ENCODE measurements around the gene DENND1A.

DNA sequence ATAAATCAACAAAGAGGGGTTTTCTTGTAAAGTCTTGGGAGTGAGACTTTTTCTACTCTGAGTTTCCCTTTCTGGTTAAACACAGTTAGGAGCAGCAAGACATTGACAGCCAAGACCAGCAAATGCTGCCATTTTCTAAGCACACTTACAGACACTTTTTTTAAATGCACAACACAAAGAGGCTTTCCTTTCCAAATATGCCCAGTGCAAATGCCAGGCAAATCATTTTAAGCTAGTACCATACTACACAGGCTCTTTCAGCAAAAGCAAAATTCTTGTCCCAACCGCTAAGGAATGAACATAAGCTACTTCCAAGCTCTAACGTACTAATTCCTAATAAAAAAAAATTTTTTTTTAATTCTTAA, 68.2 kb downstream of the DENND1A start:
- TF ChIP-seq, protein P1, sequence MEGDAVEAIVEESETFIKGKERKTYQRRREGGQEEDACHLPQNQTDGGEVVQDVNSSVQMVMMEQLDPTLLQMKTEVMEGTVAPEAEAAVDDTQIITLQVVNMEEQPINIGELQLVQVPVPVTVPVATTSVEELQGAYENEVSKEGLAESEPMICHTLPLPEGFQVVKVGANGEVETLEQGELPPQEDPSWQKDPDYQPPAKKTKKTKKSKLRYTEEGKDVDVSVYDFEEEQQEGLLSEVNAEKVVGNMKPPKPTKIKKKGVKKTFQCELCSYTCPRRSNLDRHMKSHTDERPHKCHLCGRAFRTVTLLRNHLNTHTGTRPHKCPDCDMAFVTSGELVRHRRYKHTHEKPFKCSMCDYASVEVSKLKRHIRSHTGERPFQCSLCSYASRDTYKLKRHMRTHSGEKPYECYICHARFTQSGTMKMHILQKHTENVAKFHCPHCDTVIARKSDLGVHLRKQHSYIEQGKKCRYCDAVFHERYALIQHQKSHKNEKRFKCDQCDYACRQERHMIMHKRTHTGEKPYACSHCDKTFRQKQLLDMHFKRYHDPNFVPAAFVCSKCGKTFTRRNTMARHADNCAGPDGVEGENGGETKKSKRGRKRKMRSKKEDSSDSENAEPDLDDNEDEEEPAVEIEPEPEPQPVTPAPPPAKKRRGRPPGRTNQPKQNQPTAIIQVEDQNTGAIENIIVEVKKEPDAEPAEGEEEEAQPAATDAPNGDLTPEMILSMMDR (IDR thresholded peaks at IDR 0.05), result no peak
- TF ChIP-seq POLR2A (IDR thresholded peaks at IDR 0.05), result no peak
